GM19023 (cell line): ENCODE measurements around the gene NRSN2.
"Not testable (repeated sequence)": the region's sequence is repeated elsewhere in the genome, so short reads cannot be mapped to it uniquely, and the experiment has no call there.

ENCODE experiments used
- ATAC-seq: cut with Tn5 transposase; IDR thresholded peaks from one replicate; pipeline ENCODE4 v1.9.1; 2021; ENCODE audit warnings: mild to moderate bottlenecking, moderate library complexity; ENCODE audit not compliant: unreplicated experiment

The NRSN2 gene

DNA sequence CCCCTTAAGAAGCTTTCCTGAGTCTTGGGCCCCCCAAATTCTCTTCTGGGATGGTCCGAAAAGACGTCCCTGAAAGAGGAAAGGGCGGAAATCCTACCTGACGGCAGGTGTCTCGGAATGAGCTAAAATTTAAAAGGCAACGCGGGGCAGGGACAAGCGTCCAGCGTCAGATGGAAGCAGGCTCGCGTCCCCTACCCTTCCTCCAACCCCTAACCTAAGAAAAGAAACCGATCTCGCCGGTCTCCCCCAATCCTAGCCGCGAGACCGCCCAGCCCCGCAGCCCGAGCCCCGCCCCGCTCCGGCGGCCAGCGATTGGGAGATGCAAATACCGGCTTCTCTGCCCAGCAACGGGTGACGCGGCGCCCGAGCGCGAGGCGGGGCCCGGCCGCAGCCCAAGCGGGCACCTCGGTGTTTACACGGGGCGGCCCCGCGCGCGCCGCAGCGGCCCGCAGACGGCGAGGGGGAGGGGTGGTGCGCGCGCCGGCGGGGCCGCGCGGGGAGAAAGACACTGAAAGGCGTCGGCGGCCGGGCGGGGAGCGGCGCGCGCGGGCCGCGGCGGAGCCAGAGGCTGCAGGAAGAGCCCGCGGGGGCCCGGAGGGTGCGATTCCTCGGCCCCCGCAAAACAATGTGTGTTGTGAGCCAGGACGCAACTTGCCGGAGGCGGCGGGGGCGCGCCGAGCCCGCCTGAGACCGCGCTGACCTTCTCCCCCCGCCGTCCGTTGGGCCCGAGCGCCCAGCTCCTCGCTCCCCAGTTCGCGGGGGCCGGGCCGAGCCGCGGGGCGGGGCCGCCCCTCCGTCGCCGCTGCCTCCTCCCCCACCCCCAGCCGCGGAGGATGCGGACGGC is 21.6 kb upstream of the NRSN2 start, which contains the start of gene SOX12:
SOX12 (plus strand) TSS at position 508 of the 844 bp plus-strand sequence. CDS start 373 bp downstream, outside the sequence.
- ATAC-seq: peak; percentile 81

DNA sequence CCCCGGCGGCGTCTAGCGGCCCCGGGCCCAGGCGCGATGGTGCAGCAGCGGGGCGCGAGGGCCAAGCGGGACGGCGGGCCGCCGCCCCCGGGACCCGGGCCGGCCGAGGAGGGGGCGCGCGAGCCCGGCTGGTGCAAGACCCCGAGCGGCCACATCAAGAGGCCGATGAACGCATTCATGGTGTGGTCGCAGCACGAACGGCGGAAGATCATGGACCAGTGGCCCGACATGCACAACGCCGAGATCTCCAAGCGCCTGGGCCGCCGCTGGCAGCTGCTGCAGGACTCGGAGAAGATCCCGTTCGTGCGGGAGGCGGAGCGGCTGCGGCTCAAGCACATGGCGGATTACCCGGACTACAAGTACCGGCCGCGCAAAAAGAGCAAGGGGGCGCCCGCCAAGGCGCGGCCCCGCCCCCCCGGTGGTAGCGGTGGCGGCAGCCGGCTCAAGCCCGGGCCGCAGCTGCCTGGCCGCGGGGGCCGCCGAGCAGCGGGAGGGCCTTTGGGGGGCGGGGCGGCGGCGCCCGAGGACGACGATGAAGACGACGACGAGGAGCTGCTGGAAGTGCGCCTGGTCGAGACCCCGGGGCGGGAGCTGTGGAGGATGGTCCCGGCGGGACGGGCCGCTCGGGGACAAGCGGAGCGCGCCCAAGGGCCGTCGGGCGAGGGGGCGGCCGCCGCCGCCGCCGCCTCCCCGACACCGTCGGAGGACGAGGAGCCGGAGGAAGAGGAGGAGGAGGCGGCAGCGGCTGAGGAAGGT is 20.8 kb upstream of the NRSN2 start:
- no peak for ATAC-seq

DNA sequence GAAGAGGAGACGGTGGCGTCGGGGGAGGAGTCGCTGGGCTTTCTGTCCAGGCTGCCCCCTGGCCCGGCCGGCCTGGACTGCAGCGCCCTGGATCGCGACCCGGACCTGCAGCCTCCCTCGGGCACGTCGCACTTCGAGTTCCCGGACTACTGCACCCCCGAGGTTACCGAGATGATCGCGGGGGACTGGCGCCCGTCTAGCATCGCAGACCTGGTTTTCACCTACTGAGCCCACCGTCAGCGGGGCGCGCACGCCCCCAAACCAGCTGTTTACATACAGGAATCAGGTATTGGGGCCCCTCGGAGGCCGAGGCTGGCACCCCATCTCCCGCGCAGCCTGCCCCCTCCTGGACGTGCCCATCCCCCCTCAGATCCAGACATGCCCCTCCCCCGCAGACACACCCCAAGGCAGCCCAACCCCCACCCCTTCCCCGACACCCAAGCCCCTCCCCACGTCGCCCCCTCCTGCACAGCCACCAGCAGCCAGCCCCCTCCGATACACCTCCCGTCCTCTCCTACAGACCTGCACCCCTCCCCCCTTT is 20.2 kb upstream of the NRSN2 start:
- no peak for ATAC-seq

DNA sequence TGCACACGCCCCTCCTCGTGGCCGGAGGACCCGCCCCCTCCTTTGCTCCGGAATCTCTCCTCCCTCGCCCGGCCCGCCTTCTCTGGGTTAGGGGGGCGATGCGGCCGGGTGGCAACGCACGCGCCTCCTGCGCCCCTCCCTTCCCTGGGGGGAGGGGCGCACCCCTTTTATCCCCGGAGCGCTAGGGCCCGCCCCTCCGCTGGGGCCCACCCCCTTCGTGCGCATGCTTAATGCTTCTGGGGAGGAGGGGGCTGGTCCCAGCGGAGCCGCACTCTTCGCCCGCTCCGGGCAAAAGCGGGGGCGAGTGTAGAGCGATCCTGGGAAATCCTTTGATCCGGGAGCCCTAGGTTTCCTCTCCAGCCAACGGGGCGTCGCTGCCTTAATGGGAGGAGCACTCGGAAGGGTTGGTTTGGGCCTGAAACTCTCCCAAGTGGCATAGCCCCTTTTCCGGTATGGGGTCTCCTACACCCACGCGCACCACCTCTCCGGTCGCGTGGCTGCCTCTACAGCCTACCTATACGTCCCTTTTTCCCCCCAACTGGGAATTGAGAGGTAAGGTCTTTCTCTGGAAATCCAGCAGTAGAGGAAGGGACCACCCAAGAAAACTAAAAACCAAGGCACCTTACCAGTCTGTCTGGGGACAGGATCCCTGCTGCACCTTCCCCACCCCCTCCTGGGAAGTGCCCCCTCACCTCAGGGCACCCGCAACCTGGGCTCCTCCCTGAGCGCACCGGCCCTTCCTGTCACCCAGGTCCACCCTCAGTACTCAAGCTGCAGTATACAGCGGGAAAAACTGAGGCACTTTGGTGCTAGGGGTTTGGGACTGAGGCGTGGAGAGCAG is 19.5 kb upstream of the NRSN2 start:
- ATAC-seq: no peak

DNA sequence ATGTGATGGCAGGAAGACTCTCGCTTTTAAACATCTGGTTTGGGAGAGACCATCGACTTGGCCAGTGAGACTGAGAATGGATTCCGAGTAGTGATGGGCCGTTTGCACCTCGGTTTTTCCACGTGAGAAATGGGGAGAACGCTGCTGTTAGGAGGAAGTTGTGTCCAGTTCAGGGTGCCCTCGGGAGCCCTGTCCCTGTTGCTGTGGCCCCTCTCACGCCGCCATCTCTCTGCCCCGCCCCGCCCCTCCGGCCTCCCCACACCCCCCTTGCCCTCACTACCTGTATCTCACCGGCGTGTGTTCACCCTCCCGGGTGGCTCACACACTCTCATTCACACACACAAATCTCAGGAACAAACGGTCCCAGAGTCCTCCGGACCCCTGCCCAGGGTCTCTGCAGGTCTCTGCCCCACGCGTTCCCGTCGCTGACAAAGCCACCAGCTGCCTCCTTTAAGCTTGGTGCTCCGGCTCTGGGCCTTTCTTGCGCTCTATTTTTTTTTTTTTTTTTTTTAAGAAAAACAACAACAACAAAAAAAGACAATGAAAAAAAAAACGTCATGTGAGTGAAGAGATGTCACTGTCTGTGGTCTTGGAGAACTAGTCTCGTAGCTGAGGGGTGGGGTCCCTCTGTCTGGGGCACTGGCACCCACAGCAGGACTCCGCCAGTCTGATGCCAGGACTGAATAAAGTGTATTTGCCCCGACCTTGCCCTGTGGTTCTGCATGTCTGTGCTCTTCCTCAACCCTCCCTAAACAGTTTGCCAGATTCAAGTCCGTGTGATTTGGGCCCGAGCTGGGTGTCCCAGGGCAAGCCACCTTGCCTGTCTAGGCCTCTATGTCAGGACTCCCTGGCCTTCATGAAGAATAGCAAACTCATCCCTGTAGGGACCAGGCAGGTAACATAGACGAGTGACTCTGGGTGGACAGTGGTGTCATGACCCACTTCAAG is 18.6 kb upstream of the NRSN2 start:
- no peak for ATAC-seq

DNA sequence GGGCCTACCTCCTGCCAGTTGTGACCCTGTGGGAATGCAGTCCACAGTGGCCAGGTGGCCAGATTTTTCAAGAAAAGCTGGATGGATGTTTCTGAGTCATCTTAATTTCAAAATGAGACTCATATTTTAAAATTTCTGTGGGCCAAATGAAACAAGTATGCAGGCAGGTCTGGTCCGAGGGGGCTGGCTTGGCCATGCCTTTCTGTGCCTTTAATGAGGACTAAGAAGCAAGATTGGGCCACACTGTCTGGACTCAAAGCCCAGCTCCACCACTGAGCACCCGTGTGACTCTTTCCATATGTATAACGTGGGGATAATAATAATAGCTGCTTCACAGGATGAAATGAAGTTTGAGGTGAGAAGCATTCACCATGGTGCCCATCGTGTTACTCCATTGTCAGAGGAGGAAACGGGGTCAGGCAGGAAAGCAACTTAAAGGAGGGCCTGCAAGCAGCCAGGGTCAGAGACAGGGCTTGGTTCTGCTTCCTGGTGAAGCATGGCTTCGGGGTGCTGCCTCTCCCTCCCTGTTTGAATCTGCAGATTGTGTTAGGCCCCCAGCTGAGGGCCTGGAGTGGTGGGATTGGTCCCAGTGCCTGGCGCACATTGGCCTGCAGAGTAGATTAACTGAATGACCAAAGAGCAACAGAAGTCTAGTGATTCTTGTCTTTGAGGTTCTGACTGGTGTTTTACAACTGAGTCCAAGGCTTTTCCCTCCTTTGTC is 17.8 kb upstream of the NRSN2 start:
- no peak for ATAC-seq

DNA sequence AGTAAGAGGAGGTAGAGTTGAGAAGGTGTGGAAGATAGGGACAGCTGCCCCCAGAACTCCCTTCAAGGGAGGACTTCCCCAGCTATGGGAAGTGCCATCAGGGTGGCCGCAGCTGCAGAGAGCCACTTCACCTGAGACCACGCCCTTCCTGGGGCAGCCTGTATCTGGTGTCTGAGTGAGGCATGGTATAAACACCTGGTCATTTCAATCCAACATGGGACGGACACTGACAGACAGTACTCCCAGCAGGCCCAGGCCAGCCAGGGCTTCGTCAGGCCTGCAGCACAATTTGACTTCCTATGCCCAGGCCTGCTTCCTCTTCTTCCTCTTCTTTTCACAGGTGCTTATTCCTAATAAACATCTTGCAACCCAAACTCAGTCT is 17.1 kb upstream of the NRSN2 start:
- ATAC-seq: no peak

DNA sequence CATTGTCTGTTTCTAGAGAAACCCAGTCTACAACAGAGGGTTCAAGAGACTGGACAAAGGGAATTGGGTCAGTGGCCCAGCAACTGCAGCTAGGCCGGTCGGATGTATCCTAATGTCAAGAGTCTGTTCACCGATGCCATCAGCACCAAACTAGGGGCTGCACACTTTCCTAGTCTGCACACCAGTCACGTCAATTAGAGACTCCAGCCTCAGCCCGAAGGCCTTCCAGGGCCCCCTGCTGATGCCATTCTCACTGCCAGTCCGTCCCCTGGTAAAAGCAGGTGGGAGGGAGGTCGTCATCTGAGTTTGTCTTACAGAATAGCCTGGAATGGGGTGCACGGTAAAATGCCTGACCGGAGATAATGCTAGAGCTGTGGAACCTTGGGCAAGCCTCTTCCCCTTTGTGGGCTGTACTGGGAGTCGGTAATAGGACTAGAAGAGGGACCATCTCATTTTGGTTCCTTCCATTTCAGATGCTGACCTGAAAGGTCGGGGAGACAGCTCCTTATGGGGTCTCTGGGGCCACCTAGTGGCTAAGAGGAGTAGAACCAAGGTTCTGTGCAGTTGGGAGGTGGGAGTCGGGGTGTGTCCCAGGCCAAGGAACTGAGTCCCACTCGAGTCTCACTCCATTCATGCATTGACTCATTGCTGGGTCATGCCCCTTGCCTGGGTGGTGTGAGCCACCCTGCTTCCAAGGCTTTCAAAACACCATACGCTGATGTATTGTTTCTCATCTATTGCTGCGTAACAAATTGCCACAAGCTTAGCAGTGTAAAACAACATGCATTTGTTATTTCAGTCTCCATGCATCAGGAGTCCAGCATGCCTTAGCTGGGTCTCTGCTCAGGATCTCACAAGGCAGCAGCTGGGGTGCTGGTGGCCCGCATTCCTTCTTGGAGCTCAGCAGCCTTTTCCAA is 16.4 kb upstream of the NRSN2 start:
- no peak for ATAC-seq

DNA sequence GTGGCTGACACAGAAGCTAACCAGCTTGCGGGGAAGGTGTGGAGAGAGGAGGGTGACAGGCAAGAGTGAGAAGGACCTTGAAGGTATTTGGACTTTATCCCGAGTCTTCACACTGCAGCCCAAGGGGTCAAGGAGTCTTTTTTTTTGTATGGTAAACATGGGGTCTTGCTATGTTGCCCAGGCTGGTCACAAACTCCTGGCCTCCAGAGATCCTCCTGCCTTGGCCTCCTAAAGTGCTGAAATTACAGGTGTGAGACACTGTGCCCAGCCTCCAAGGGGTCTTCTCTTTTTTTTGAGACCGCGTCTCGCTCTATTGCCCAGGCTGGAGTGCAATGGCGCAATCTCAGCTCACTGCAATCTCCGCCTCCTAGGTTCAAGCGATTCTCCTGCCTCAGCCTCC is 12.3 kb upstream of the NRSN2 start:
- ATAC-seq: no peak

DNA sequence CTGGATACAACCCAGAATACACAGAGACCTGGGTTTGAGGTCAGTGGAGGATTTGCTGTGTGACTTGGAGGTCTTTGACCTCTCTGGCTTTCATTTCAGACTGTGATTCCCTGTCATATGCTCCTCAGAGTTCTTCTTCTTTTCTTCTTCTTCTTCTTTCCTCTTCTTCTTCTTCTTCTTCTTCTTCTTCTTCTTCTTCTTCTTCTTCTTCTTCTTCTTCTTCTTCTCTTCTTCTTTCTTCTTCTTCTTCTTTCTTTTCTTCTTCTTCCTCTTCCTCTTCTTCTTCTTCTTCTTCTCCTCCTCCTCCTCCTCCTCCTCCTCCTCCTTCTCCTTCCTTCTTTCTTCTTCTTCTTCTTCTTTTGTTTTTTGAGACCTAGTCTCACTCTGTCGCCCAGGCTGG is 10.9 kb upstream of the NRSN2 start:
- not testable (repeated sequence) for ATAC-seq

DNA sequence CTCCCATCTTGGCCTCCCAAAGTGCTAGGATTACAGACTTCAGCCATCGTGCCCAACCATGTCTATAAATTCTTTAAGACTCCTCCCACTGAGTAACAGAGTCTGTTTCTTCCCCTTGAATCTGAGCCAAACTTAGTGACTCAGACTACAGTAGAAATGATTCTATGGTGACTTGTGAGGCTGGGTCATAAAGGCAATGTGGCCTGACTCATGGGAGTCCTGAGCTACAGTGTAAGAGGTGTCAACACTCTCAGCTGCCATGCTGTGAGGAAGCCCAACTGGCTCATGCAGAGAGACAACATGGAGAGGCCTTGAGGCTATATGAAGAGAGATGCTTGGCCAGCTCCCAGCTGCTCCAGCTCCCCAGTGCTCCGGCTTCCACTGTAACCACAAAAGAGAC is 5.2 kb upstream of the NRSN2 start:
- no peak for ATAC-seq

DNA sequence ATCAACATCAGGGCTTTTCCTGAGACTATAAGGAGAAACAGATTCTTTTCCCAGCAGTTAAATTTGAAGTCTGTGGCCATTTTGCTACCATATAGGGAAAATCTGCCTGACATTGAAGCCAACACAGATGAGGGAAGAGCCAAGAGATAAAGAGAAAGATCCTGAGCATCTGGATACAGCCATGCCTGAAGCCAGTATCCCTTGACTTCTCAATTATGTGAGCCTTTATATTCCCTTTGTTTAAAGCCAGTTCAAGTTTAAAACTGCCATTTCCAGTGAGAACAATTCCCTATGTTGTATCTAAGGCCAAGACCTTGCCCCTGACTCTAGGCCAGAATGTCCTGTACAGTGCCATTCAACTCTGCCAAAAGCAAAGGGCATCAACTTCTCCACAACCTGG is 3.8 kb upstream of the NRSN2 start:
- ATAC-seq: no peak

DNA sequence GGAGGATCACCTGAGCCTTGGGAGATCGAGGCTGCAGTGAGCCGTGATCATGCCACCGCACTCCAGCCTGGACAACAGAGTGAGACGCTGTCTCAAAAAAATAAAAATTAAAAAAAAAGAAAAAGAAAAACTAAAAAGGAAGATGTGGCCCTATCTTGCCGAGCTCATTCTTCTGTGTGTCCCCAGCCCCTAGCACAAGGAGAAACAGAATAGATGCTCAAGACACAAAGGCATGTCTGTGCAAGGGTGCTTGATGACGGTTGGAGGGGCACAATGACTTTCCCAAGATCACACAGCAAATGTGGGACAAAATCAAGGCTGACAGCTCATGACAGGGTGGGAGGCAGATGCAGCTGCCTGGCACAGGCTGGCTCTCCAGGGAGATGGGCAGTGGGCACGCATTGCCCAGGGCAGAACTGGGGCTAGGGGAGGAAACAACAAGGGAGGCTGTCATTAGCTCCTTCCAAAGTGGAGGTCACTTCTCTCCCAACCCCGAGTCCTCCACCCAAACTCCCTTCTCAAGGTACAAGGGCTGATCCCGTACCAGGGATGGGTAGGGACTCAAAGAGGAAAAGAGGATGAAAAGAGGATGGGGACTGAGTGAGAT is 775 bp upstream of the NRSN2 start:
- ATAC-seq: no peak

DNA sequence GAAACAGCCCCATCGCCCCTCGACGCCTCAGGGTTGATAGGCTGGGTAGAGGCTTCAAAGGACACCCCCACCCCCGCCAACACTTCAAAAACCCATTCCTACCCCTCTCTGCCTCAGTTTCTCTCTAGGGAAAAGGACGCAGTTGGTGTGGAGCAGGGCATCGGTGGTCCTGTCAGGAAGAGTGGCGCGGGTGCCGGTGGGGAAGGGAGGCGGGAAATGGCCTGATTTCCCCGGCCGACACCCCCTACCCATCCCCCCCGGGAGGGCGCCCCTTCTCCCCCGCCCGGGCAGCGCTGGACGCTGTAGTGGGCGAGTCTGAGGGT is 367 bp downstream of the NRSN2 start:
- ATAC-seq: peak; percentile 1

DNA sequence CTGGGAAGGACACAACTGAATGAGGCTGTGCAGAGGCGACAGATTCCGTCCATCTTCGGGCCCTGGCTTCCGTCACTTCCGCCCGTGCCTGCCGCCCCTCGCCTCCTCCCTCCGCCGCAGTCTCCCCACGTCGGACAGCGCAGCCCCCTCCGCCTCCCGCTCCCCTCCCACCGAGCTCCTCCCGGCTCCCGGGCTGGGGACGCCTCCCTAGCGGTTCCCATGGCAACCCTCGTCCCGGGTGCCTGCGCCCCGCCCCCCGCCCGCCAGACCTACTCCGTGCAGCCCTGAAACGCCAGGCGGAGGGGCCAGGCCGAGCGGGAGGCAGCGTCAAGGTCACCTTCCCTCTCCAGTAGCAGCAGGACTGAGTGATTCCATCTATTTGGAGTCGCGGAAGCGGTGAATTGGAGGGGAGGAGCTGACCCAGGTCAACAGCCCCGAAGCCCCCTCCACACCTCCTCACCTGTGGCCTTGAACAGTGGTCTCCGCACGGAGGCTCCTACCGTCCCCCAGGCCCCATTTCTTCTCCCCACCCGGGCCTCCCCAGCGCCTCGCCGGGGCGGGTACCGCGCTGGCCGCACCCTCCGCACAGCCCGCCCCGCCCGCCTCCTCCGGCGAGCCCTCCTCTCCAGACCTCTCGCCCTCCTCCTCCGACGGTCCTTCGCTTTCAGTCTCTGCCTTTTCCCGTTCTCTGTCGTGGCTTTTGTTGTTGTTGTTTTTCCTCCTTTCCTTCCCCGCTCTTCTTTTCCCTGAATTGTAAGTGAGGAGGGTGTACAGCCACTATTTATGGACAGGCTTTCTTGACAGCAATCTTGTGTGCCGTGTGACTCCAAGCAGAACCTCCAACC is 951 bp downstream of the NRSN2 start:
- ATAC-seq: peak; percentile 74

DNA sequence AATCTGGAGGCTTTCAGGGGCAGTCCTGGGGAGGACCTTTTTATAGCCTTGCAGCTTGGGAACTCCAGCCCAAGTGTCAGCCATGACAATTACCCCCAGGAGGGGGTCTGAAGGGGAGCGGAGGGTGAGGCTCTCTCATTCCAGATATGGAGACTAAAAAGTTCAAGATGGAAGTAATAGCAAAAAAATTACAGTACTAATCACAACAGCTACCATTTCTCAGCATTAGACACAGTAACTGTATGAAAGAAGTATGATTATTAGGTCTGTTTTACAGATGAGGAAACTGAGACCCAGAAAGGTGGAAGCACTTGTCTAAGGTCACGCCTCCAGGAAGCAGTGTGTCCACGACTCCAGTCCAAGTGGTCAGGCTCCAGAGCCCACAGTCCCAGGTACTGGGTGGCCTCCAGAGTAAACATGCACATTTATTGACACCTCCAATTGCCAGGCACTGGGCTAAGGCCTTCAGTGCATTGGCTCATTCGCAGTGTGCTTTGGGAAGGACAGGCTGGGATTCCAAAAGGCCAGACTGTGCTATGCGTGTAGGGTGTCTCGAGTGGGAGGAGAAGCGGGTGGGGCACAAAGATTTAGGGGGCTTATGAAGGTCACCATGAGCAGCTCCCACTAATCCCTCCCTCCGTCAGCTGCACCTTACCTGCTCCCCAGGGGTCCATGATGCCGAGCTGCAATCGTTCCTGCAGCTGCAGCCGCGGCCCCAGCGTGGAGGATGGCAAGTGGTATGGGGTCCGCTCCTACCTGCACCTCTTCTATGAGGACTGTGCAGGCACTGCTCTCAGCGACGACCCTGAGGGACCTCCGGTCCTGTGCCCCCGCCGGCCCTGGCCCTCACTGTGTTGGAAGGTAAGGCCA is 2.3 kb downstream of the NRSN2 start:
- no peak for ATAC-seq
